ENCODE measurements around the gene KCNK4.

DNA sequence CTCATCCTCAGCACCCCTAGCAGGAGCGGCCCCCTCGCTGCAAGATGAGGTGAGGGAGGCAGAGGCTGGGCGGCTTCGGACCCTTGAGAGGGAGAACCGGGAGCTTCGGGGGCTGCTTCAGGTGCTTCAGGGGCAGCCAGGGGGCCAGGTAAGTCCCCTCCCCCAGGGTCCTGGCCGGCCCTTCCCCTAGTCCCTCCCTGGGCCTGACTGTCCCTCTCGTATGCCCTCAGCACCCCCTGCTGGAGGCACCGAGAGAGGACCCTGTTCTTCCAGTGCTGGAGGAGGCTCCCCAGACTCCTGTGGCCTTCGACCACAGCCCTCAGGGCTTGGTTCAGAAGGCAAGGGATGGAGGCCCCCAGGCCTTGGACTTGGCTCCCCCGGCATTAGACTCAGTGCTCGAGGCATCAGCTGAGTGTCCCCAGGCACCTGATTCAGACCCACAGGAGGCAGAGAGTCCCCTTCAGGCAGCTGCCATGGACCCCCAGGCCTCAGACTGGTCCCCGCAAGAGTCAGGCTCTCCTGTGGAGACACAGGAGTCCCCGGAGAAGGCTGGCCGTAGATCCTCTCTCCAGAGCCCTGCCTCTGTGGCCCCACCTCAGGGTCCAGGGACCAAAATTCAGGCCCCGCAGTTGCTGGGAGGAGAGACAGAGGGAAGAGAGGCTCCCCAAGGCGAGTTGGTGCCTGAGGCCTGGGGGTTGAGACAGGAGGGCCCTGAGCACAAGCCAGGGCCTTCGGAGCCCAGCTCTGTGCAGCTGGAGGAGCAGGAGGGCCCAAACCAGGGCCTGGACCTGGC is 52.9 kb downstream of the KCNK4 start:
- TF ChIP-seq EP300 (conservative IDR thresholded peaks at IDR 0.05; ENCODE audit: poor library complexity, severe bottlenecking) (no peak), CTCF (IDR thresholded peaks at IDR 0.05; ENCODE audit: poor library complexity, severe bottlenecking) (no peak), EZH2 (IDR thresholded peaks at IDR 0.05; ENCODE audit: borderline replicate concordance, insufficient read depth, low read length, poor library complexity, severe bottlenecking) (no peak), POLR2AphosphoS5 (IDR thresholded peaks at IDR 0.05) (no peak)
- TF ChIP-seq, protein P1, sequence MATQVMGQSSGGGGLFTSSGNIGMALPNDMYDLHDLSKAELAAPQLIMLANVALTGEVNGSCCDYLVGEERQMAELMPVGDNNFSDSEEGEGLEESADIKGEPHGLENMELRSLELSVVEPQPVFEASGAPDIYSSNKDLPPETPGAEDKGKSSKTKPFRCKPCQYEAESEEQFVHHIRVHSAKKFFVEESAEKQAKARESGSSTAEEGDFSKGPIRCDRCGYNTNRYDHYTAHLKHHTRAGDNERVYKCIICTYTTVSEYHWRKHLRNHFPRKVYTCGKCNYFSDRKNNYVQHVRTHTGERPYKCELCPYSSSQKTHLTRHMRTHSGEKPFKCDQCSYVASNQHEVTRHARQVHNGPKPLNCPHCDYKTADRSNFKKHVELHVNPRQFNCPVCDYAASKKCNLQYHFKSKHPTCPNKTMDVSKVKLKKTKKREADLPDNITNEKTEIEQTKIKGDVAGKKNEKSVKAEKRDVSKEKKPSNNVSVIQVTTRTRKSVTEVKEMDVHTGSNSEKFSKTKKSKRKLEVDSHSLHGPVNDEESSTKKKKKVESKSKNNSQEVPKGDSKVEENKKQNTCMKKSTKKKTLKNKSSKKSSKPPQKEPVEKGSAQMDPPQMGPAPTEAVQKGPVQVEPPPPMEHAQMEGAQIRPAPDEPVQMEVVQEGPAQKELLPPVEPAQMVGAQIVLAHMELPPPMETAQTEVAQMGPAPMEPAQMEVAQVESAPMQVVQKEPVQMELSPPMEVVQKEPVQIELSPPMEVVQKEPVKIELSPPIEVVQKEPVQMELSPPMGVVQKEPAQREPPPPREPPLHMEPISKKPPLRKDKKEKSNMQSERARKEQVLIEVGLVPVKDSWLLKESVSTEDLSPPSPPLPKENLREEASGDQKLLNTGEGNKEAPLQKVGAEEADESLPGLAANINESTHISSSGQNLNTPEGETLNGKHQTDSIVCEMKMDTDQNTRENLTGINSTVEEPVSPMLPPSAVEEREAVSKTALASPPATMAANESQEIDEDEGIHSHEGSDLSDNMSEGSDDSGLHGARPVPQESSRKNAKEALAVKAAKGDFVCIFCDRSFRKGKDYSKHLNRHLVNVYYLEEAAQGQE (IDR thresholded peaks at IDR 0.05; ENCODE audit: borderline replicate concordance) = no peak

Measured in neural cell (in vitro differentiated cells).